HPDE6-E6E7 (cell line): ENCODE results near the gene NT5DC1.

ENCODE experiments used
- DNase-seq: peaks from one replicate; pipeline ENCODE4 v3.0.0; 2011; ENCODE audit warnings: missing footprints; ENCODE audit errors: extremely low spot score

NT5DC1 gene

DNA sequence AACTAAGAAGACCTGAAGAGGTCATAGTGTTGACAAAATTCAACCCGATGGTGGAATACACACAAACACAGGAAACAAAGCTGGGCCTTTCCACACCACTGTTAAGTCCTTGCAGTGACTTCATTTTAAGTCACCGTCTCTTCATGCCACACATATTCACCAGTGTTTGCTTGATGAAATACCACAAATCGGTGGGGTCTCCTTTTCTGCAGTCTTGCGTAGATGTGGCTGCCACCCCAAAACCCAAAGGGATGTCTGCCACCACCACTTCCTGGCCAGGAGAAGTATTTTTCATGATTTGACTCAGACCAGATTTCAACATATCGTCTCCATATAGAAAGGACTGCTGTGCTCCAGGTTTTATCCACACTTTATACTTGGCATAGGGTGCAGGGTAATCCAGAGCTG lies 36.3 kb downstream of the NT5DC1 start:
- no peak for DNase-seq

DNA sequence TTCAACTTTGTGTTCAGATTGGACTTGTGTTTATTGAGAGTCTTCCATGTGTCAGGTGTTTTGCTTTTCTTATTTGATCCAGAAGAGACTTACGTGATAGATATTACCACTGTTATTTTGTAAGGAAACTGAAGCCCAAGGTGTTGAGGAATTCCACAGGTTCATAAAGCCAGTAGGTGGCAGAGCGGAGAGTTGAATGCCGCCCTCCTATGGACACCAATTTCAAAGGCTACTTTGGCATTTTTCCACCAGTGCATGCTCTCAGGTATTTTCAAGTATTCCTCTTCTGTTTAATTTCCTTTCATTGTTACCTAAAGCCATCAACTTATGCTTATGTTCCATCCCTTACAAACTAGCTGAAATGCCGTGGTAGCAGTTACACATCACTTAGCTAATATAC lies 39.3 kb downstream of the NT5DC1 start:
- DNase-seq = no peak

DNA sequence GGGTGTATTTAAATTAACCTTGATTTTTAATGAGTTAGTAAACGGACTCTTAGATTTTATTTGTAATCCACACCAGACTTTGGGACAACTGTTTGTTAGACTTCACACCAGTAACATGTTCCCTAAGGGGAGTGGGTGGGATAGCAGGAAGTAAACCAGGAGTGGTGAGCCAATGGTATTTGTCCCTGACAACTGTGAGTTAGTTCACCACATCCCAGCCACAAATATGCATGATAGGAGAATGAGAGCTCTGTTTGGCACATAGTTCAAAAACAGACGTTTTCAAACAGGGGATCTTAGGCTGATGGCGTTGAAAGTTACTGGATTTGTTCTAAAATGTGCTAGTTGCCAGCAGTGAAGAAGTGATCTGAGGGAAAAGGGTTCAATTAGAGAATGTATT lies 44.0 kb downstream of the NT5DC1 start:
- DNase-seq = no peak

DNA sequence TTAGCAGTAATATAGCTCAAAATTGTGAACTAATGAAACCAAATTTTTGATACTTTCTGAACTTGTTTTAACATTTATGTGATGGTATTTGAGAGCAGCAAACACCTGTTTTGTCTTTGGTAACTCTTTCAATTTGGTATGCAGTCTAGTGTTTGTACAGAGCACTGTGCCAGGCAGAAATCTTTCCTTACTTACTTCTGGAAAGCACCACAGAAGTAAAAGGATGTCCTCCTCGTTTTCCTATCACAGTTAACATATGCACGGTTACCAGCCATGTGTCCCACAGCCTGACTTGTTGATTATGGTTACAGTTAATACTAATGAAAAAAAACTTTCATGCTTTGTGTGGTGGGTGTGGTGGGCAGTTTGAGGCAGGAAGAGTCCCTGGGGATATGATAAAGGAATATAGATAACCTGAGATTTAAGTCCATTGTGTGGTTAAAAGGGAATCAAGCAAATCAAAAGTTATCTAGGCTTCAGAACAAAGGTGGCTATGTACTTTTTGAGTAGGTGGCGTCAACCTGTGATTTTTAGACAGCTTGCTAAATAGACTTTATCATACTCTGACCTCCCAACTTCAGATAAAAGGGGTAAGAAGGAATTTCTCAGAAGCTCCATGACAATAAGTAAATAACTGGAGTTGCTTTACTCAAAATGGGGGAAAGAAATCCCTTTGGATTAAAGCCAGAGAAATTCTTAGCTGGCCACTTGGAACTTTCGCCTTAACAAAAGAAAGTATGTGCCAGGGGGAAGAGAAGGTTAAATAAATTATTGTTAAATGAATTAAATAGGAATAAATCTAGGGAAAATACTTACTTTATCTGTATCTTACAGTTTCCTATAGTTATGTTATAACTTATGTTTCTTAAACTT lies 45.4 kb downstream of the NT5DC1 start:
- no peak for DNase-seq

DNA sequence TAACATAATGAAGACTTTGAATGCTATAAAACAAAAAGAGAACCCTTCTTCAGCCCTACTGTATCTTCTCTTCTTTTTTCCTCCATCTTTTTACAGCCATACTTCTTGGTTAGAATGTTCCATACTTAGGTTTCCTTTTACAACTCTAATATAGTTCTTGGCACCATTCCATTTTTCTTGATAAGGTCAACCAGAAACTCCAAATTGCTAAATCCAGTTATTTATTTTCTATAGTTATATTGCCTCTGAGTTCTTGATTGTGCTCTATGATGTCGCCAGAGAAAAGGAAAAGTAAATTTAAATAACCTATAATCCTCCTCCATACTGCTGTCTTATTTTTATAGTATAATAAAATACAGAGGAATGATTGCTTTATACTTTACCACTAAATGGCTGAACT lies 52.0 kb downstream of the NT5DC1 start:
- DNase-seq = no peak

DNA sequence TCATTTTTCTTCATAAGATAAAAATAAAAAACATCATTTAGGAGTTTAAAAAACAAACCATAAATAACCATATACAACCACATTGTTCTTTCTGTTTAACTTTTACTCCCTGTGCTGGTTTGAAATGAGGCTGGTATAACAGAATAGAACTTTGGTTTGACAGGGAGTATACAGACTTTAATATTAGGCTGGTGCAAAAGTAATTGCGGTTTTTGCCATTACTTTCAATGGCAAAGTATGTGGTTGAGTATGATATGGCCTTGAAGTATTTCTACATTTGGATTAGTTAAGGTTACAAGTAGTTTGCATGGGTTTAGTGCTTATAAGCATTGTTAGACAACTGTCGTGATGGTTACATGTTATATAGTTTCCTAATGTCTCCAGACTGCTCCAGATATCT lies 54.2 kb downstream of the NT5DC1 start:
- DNase-seq = no peak

DNA sequence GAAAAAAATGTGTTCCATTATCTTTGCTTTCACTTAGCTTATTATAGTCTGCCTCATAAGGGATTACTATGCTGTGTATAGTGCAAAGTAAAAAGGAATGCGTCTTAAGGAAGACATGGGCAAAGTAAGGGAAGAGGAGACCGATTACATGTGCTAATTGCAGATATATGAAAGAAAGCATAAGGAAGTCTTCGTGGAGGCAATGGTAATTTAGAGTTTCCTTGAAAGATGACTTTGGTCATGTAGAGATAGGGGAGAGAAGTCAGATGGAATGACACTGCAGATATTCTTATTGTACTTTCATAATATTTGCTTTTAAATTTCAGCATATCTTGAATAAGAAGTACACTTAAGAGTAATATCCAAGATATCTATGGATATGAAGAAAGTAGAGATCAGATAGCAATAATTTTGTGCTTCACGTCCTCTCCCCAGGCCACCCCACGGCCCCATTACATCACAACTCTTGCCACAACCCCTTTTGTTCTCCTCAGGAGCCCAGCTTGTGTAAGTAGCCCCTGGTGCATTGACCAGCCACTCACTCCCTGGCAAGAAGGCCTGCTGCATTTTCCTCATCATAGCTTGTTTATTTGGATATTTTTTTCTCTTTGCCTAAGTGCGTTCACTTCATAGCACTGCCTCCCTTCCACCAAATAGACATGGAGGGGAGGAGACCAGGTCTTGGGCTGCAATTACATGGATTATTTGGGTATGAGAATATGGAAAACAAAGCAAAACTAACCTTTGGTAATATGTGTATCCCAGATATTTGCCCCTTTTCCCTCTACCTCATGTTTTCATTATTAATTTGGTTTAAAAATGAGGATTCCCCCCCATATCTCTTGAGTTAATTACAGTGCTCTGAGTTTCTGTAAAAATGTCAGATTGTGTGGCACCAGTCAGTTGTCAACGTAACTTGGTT lies 56.0 kb downstream of the NT5DC1 start:
- DNase-seq = no peak

DNA sequence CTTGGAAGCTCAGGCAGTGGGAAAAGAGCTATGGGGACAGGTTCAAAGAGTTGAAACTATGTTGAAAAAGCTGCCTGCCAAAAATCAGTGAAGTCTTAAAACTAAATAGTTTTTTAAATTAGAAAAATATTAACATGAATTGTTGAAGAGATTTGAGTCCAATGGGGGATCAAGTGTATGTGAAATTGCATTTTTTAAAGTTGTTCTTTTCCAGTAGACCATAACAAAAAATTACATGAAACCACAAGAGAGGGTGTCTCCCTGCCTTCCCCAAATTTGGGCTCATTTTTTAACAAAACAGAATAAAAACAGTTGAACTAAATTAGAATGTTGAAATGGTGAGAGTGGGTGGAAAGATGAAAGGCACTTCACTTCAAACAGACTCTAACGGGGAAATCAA lies 56.7 kb downstream of the NT5DC1 start:
- DNase-seq = no peak

DNA sequence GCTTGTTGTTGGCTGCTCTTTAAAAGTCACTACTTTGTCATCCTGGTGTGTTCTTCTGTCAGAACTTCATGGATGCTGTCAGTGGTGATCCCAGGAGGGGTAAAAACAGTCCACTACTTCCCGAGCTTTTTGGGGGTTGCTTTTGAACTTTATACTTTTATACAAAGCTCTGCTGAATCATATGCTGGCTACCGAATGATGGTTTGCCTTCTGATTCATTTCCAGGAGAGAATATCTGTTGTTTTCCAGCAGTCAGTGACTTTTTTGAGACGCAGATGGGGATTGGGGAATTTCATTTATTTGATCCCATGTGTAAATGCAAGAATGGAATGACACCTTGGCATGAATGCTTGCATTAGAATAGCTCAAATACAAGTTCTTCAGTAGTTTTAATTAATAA lies 58.0 kb downstream of the NT5DC1 start:
- DNase-seq = no peak

DNA sequence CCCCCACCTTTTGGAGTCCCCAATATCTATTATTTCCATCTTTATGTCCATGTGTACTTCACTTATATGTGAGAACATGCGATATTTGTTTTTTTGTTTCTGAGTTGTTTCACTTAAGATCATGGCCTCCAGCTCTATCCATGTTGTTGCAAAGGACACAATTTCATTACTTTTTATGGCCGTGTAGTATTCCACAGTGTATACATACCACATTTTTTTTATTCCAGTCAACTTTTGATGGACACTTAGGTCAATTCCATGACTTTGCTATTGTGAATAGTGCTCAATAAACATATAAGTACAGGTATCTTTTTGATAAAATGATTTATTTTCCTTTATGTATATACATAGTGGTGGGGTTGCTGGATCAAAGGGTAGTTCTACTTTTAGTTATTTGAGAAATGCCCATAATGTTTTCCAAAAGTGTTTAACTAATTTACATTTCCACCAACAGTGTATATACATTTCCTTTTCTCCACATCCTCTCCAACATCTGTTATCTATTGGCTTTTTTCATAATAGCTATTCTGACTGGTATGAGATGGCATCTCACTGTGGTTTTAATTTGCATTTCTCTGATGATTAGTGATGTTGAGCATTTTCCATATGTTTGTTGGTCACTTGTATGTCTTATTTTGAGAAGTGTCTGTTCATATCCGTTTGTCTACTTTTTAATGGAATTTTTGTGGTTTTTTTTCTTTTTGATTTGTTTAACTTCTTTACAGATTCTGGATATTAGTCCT lies 59.3 kb downstream of the NT5DC1 start:
- no peak for DNase-seq

DNA sequence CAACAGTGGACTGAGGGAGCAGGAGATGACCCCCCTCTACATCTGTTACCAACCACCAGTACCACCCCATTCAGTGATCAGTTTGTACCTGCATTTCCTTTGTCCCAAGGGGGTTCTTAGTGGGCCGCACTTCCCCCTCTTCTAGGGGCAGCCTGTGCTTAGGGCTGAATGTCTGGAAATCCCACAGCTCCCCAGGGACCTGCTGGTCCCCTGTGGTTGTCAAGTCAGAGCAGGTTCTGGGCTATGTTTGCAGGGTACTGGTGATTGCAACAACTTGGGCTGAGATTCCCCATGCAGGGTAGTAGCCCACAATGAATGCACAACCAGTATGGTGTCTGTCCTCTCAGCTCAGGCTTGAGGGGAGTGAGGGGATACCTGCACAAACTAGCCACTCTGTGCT lies 64.9 kb downstream of the NT5DC1 start:
- DNase-seq = no peak

DNA sequence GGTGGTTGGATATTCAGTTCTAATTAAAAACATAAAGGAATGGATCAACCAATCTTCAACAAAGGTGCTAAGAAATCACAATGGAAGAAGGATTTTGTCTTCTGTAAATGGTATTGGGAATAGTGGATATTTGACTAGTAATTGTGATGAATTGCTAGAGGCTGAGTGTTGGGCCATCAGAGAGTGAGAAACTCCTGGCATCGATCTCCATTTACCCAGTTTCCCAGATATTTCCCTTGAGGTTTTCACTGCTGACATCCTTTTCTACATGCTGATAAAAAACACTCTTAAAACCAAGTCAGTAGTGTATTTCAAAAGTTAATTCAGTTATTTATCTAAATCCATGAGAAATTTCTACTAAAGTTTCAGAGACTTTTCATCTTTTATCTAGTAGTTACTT lies 65.7 kb downstream of the NT5DC1 start:
- DNase-seq = no peak

DNA sequence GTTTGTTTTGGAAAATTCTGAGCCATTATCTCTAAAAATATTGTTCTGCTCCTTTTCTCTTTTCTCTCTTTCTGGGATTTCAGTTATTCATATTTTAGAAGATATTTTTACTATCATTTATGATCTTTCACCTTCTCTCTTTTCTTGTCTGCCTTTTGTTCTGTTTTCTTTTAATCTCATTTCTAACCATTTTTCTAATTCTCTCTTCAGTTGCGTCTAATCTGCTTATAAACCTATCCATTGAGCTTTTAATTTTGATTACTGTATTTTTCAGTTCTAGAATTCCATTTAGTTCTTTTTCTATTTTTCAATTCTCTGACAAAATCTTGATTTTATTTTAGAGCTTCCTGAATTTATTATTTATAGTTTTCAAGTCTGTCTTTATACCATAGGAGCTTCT lies 67.5 kb downstream of the NT5DC1 start:
- DNase-seq = no peak

DNA sequence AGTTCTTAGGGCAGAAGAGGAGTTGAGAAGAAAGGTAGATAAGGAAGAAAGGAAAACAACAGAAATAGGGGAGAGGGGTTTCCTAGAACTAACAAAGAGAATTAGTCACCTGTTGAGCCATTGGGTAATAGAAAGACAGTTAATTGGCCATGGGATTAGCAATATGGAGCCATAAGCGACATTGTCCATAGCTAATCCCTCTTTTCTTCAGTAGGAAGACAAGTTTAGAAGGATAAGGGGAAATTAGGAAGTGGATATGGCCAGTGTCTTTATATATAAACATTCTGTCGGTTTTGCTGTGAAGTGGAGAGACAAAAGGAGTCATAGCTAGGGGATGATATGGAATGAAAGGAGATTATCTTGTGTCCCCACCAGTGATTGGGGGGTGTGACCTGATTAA lies 69.2 kb downstream of the NT5DC1 start:
- no peak for DNase-seq

DNA sequence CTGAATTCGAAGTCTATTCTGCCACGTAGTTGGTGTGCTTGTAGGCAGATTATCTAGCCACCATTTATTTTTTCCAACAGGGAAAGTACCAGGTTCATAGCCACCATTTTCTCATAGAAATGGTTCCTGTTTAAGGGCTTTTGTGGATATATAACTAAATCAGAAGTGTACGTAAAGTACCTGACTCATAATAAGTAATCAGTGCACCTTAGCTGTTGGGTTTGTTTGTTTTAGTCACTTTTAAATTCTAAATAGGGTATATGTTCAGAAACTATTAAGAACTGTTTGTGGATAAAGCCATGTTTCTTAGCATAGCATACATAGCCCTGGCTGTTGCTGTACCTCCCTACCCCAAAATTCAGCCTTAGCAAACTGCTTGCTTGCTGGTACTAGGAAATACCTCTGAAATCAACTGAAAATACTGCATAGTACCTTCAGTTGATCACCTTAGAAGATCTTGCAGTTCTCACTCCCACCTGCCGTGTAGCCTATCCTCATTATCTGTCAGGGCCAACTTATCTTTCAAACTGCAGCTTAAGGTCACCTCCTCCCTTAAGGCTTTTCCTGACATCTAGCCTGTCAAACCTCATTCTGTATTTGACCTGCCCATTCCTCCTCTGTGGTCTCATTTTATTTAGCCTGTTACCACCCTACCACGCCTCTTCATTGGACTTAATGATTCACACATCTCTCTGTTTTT lies 69.9 kb downstream of the NT5DC1 start:
- DNase-seq = no peak

DNA sequence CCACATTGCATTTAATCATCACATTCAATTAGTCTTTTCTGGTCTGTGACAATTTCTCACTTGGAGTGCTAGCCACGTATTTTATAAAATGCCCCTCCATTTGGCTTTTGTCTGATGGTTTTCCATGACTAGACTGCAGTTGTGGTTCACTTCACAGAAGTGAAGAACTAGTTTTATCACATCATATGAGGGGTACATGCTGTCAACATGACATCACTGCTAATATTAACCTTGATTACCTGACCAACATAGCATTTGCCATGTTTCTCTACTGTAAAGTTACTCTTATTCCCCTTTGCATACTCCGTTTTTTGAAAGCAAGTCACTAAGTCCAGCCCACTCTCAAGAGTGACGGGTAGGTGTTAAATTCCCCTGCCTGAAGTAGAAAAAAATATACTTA lies 73.3 kb downstream of the NT5DC1 start:
- no peak for DNase-seq

DNA sequence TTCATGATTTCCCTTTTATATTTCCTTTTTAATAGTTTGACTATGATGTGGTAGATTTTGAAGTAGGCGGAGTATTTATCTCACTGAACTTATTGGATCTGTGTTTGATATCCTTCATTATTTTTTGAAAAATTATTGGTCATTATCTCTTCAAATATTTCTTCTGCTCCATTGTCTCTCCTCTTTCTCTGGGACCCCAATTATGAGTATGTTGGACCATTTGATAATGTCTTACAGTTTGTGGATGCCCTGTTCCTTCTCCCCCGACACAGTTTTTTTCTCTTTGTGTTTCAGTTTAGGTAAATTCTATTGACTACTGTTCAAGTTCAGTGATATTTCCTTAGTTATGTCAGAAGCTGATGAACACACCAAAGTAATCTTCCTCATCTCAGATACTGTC lies 74.7 kb downstream of the NT5DC1 start:
- no peak for DNase-seq

DNA sequence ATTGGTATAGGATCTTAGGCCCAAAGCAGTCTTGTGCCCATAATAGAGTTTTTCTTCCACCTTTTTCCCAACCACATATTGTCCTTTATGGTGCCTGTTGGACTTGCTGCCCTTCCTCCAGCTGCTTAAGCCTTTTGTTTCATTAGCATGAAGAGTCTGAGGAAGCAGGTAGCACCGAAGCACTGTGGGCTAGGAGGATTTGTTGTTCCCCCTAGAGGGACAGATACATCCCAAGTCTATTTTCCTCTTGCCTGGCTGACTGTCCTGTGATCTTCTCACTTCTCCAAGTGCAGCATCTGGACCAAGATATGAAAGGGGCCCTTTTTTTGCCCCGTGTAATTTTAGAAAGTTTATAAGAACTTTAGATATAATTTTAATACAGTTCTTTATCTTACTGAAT lies 75.9 kb downstream of the NT5DC1 start:
- DNase-seq = no peak

DNA sequence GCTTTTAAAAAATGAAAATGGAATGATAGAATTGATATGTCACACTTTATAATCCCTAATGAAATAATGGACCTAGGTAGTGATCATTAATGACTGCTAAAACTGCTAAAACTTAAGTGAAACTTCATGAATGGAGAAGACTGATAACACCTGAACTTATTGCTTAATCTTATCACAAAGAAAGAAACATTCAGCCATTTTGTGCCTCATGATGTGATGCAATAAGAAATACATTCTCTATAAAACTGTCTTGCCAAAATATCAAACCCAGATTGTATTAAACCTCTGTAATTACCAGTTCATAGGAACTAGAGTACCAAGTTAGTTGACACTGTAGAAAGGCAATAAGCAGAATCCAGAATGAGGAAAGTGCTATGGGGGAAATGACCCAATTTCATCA lies 79.7 kb downstream of the NT5DC1 start:
- no peak for DNase-seq

DNA sequence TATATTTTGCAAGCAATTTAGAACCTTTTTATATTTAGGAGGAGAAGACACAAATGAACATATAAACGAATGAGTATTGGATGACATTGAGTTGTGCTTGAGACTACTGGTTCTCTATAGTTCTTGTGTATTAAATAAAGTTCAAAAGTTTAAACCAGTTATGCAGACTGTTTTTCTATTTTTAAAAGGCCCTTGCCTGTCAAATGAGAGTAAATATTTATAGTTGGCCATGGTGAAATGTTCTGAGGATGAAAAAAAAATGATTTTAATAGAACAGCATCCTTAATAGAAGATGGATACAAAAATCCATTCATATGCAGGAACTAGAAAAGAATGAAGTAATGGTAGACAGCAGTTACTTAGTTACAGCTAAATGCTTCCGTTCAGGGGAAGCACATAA lies 88.8 kb downstream of the NT5DC1 start:
- DNase-seq = no peak

DNA sequence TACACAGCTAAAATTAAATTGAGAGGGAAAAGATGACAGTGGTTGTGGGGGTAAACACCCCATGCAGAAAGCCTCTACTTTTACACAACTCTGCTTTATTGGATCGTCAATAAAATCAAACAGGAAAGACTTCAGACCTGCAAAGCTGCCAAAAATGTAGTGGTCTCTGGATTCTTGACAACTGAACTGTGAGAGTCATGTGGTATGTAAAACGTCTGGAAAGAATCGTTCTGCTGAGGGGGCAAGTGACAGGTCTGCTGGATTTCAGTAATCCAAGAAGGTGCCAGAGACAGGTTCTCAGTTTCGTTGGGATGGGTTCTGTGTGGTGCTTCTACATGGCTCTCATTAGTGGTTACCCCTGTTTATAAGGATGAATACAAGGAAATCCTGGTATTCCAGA lies 89.9 kb downstream of the NT5DC1 start:
- no peak for DNase-seq

DNA sequence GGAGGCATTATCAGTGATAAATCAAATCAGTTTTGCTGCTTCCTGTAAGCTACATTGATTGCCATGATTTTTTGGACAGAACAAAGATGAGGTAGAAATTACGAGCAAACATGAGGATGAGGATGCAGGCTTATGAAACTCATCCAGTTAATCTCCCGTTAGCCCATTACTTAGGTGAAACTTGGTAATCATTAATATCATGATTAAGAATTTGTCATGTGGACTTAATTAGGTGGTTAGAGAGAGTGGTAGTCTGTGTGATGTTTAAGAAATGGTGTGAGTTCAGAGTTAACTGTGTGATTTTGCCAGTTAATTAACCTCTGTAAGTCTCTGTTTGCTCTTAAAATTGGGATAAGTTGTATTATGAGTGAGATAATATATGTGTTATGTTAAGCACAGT lies 91.2 kb downstream of the NT5DC1 start:
- DNase-seq = no peak
